Adipose tissue (tissue), 3 donors: ENCODE results near the gene AIP. TPM values are rescaled to one million over a fixed set of nuclear protein-coding genes. Genes with fewer than 3 reads are reported as not detected.
A peak's percentile ranks its signal among the peaks of the same experiment; 100 is the strongest.
"Not testable (repeated sequence)": the region's sequence is repeated elsewhere in the genome, so short reads cannot be mapped to it uniquely, and the experiment has no call there.

ENCODE experiments used
- H3K27ac ChIP-seq: one replicate; pipeline ENCODE4 v1.5.1; 2013; ENCODE audit warnings: low read depth, low read length
- WGBS, 3 donors: extraction: QIAGEN DNeasy Blood & Tissue Kit; methylation state at CpG; one replicate each; pipeline ENCODE4 v1.1.7; 2013; 5-methylcytosine and 5-hydroxymethylcytosine counted together
- polyA plus RNA-seq, 3 donors: library from polyadenylated mRNA; stranded (reverse); fragments of 200-250 nt; gene quantifications; one replicate each; pipeline ENCODE4 v1.2.3, GENCODE V29; 2013
- donor health status: healthy with polysubstance abuse.
- donor health status: Bipolar disorder and iron deficiency.
- donor health status: healthy.

Gene AIP
- polyA plus RNA-seq, 3 donors, result 52.0 to 93.9 (median 58.1) TPM

- H3K27ac ChIP-seq, result no peak overlapping the region
- 85 to 96% (median 90%) methylated on average over 9 of the region's 9 CpGs for WGBS, 3 donors
Observed at GRCh38 chr11:67500831-67501715, 18.2 kb downstream of the AIP start.

GRCh38 chr11:67501854-67502253, 19.0 kb downstream of the AIP start:
- H3K27ac ChIP-seq, result no peak overlapping the region
- 97% methylated on average over 18 of the region's 18 CpGs for WGBS, 3 donors

DNA sequence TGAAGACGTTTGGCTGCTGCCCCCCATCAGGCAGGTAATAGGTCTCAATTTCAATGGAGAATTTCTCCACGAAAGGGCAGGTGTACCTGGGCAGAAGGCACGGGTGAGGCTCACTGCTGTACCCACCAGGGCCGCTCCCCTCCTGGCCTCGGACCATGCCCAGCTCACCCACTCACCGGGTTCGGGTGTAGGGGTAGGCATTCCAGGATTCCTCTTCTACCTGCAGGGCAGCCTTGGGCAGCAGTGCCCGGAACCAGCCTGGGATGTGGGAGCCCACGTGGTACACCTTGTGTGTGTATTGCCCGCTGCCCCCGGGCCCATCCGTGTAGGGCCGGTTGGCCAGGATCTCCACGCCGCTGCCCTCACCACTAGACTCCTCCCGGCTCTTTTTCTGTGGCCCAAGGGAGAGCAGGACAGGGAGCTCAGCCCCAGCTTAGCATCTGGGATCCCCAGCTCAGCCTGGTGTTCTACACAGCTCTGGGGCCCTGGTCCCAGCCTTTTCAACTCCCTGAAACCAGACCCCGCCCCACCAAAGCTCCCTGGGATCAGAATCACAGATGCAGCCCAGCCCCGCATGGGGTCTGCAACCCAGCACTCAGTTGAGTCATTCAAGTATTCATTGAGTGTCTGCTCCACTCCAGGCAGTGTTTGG, 19.6 kb downstream of the AIP start:
- WGBS, 3 donors, result 96% methylated on average over 18 of the region's 18 CpGs
- H3K27ac ChIP-seq, result no peak overlapping the region

- no peak overlapping the region for H3K27ac ChIP-seq
- WGBS, 3 donors, result 80 to 86% (median 86%) methylated on average over 18 to 19 of the region's 19 CpGs
Observed at GRCh38 chr11:67503119-67504004, 20.5 kb downstream of the AIP start.

DNA sequence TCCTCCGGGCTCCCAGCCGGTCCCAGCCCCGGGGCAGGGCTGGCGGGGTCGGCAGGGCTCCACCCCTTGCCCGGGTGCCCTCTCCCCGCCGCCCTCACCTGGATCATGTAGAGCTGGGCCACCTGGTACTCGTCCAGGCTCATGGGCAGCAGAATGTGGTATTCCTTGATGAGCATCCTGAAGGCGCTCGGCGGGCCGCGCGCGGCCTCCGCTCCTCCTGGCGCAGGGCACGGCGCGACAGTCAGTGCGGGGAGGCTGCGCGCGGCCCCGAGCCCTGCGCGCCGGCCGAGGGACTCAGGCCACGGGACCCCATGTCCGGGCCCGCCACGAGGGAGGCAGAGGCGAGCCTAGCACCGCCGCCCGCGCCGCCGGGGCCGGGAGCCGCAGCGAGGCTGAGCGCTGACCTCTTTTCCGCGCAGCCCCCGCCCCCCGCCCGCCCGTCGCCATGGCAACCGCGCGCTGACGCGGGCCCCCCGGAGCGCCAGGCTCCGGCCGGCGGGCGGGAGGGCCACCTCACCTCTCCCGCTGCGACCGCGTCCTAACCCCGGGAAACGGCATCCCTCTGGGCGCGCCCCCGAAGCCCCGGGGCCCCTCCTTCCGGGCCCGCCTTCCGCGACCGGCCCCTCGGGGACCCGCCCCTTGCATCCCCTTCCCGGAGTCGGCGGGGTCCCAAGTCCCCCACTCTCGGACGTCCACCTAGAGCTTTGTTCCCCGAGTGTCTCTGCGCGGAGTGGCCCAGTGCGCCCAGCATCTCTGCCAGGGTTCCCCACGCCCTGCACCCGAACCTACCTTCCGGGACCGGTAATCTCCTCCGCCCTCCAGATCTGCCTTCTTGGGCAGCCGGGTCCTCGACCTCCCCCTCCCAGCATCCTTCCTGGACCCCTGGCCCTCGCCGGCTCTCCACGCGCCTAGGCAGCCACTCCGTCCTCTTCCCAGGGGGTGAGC, 21.5 kb downstream of the AIP start:
- no peak overlapping the region for H3K27ac ChIP-seq
- 2 to 4% (median 3%) methylated on average over 82 to 101 of the region's 101 CpGs for WGBS, 3 donors

GRCh38 chr11:67504950-67505581, 22.2 kb downstream of the AIP start, which contains the start of gene PITPNM1:
TSS of gene PITPNM1 (minus strand) at chr11:67505363. CDS start at chr11:67504180, 1,183 bp downstream.
- 0 to 2% (median 1%) methylated on average over 55 to 58 of the region's 58 CpGs for WGBS, 3 donors
- peak within 1 kb of the TSS; percentile 73 for H3K27ac ChIP-seq

- H3K27ac ChIP-seq, result peak overlapping the region; percentile 73
- 6 to 12% (median 8%) methylated on average over 17 of the region's 17 CpGs for WGBS, 3 donors
Observed at GRCh38 chr11:67505605-67506396, 23.0 kb downstream of the AIP start.

- no peak overlapping the region for H3K27ac ChIP-seq
- WGBS, 3 donors, result 53 to 81% (median 71%) methylated on average over 16 of the region's 16 CpGs
Observed at GRCh38 chr11:67506426-67507051, 23.7 kb downstream of the AIP start.

DNA sequence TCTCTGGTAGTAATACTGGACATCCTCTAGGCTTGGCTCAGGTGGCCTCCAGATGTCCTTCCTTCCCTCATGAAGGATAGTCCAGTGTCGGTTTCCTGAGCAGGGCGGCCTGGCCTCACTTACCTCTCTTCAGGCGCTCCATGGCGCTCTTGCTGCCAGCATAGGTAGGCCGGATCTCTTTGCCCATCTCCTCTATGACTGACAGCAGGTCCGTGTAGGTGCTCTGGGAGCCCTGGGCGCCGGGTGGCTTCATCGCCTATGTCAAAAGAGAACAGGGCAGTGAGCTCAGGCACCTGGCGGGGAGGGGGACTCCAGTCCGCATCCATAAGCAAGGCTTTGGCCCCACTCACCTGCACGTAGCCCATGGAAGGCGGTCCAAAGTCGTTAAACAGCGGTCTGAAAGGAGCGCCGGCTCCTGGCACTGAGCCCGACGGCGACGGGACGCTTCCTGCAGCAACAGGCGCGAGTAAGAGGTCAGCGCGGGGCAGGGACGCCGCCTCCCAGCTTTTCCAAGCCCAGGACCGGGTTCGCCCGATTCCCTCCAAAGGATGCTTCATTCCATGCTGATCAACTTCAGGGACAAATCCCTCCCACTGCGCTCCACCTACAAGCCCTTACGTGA, 24.5 kb downstream of the AIP start:
- WGBS, 3 donors, result 14 to 37% (median 32%) methylated on average over 33 of the region's 33 CpGs
- H3K27ac ChIP-seq, result no peak overlapping the region

DNA sequence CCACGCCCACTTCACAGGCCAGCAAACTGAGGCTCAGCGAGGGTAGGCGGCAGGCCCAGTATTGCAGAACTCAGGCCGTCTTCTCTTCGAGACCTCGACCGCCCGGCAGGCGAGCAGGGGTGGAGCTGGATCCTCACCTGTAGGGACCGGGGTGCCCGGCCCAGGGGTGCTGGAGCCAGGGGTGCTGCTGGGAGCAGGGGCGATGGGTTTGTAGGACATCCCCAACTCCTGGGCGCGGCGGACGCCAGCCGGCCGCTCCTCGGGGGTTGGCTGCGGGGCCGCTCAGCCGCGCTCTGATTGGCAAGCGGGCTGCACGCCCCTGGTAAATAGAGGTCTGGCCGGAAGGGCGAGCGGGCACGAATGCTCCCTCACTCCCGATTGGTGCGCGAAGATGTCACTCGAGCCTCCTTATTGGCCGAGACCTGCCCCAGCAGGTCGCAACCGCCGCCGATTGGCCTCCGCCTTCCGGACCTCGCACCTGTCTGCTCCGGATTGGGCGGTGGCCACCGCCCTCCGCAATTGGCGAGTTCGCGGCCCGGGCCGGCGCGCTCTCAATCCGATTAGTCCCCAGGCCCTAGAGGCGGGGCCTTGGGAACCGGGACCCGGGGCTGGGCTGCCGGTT, 25.1 kb downstream of the AIP start, which contains the start of gene CDK2AP2:
Gene CDK2AP2, minus strand, starts transcription at position 299 of the 622 bp plus-strand sequence. Its CDS starts 80 bp downstream, at position 219.
- H3K27ac ChIP-seq, result peak within 1 kb of the TSS; percentile 89
- WGBS, 3 donors, result 0 to 1% (median 0%) methylated on average over 42 to 57 of the region's 57 CpGs

DNA sequence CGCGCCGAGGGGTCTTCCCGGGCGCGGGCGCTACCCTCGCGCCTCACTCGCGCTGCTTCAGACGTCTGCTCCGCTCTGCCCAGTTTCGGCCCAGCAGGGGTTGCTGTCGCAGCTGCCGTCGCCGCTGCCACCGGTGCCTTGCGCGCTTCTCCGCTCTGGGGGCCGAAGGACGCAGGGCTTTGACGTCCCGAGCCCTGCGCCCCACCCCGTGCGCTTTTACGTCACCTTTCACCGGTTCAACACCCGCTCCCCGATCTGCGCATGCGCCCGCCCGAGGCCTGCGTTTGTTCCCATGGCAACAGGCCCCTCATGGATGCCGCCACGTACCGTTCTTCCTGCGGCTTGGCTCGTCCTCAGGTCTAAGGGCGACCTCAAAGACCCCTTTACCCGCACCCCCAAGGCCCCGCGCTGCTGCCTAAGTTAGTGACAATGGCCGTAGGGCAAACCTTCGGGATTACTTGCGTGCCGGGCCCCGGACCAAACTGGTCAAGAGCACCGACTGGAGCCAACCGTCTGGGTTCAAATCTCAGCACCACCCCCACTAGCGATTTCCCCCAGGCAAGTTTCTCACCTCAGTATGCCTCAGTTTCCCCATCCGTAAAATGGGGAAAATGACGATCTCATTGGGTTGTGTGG, 25.8 kb downstream of the AIP start:
- H3K27ac ChIP-seq, result peak overlapping the region; percentile 89
- 0 to 1% (median 1%) methylated on average over 32 to 57 of the region's 57 CpGs for WGBS, 3 donors

DNA sequence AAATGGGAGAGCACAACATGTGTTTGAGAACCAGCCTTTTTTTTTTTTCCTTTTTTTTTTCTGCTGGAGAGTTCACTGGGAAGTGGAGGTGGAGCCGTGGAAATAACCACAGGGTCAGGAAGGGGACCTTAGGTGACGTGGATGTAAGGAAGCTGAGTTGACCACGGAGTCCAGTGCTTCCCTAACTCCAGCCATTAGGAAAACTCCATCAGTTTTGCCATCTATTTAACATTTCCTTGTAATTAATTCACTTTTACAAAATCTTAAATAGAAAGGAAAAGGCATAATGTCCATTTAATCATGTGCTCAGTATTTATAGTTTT, 27.2 kb downstream of the AIP start:
- no peak overlapping the region for H3K27ac ChIP-seq
- 25 to 58% (median 32%) methylated on average over 3 of the region's 3 CpGs for WGBS, 3 donors

- not testable (repeated sequence) for H3K27ac ChIP-seq
- WGBS, 3 donors, result 86 to 91% (median 90%) methylated on average over 4 of the region's 4 CpGs
Observed at GRCh38 chr11:67511558-67511957, 28.7 kb downstream of the AIP start.

DNA sequence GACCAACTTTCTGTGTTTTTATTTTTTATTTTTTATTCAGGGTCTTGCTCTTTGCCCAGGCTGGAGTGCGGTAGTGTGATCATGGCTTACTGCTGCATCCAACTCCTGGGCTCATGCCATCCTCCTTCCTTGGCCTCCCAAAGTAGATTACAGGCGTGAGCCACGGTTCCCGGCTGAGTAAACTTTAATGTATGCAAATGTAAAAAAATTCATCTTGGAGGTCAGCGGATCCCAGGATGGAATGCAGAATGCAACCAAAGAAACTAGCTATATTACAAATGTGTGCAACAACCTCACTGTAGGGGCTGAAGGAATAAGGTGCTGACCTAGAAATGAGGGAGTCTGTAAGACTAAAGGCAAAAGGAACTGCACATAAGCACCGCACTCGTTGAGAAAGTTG, 31.3 kb downstream of the AIP start:
- no peak overlapping the region for H3K27ac ChIP-seq

DNA sequence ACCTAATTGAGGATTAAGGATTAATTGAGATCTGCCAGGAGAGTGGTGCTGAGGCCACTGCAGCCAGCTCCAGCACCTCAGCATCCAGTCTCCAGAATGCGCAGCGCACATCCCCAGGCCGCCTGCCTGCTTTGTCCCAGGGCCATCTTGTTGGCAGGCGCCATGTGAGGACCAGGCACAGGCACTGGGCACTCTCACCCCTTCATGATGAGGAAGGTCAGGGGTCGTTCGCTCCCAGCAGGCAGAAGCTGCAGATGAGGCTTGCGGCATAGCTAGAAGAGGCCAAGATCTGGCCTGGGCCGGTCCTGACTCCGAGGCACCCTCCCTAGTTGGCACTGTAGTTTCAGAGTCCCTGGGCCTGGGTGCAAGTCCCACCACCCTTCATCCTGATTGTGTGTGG, 34.0 kb downstream of the AIP start:
- H3K27ac ChIP-seq, result no peak overlapping the region
- 91 to 94% (median 92%) methylated on average over 9 of the region's 9 CpGs for WGBS, 3 donors

More for the DNA sequence above, 31.3 kb downstream of the AIP start:
- 72 to 77% (median 73%) methylated on average over 7 of the region's 7 CpGs for WGBS, 3 donors
